HUDEP-2 (cell line): Measurements from ENCODE around the gene IQCF2.
"Not testable (repeated sequence)": the region's sequence is repeated elsewhere in the genome, so short reads cannot be mapped to it uniquely, and the experiment has no call there.

ENCODE experiments used
- DNase-seq, 76 experiments: peaks; one replicate each; lab custom pipeline; 2025; ENCODE audit not compliant: unreplicated experiment in 76 of 76; lab: John Stamatoyannopoulos, UW

The IQCF2 gene

DNA sequence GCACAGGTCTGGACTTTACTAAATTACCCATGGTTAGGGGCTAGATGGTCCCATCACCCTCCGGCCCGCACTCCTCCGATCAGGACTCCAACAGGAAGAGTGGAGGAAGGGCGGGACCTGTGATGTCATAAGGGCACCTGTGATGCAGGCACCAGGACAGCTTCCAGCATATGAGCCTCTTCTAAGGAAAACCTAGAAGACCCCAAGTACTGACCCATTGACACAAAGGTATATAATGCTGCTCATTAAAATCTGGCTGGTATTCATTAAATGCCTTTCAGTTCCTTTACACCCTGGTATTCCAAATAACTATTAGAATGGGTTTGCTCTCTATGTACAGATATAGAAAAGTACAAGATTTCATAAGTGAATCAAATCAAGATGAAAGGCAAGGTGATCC, 14.1 kb downstream of the IQCF2 start, which contains the start of gene IQCF5:
Gene IQCF5, minus strand, starts transcription at position 101 of the 400 bp plus-strand sequence. Its CDS starts 70 bp downstream, at position 31.
- DNase-seq: no peak

DNA sequence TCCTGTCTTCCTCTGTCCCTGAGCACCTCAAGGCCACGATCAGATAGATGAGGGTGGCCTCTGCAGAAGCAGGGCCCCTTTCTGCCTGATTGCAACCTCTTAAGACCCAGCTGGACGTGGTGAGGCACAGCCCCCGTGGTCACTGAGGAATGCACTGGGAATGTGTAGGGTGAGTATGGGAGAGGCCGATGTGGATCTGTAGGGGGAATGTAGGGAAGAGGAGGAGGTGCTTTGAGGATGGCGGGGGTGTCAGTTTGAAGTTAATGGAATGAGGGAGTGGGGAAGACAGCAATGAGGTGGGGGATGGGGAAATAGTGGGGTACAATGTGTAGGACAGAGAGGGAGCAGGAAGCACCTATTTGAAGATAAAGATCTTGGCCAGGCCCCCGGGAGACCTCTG, 14.8 kb downstream of the IQCF2 start:
- DNase-seq: no peak

DNA sequence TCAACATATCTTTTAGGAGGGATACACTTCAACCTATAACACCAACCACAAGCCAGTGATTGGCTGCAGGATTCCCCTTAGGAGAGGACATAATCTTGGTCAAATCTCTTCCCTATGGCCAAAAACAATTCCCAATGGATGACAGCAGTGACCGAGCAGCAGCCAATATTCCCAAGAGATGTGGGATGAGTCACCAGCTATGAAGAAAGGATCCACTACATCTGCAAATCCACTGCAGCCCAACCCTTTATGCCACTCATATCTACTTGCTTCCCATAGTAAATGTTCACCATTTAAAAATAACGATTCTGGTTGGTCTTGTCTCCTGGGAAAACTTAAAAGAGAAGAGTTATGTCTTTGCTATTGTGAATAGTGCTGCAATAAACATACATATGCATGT, 18.5 kb downstream of the IQCF2 start:
- DNase-seq: no peak

DNA sequence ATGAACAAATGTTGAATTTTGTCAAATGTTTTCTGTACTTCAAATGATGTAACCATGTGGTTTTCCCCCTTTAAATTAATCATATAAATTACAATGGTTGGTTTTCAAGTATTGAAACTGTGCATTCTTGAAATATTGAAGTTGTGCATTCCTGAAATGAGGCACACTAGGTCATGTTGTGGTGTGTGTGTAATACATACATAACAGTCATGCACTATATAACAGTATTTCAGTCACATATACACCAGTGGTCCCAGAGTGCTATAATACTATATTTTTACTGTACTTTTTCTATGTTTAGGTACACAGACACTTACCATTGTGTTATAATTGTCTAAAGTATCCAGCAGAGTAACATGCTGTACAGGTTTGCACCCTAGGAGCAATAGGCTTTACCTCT, 25.0 kb downstream of the IQCF2 start:
- DNase-seq: no peak

DNA sequence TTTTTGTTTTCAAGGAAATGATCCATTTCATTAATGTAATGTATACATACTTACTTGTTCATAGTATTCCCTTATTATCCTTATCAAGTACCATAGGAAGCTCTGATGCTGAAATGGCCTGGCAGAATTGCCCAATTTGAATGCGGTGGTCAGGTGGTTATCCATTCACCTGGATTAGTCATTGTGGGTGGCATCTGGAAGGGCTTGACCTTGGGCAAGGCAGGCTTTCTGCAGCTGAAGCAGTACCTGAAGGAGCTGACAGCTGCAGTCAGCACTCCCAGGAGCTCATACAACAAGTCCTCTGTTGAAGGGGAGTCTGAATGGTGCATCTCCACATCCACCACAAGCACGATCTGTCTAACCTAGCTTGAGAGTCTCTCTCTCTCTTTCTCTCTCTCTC, 26.2 kb downstream of the IQCF2 start:
- no peak for DNase-seq

DNA sequence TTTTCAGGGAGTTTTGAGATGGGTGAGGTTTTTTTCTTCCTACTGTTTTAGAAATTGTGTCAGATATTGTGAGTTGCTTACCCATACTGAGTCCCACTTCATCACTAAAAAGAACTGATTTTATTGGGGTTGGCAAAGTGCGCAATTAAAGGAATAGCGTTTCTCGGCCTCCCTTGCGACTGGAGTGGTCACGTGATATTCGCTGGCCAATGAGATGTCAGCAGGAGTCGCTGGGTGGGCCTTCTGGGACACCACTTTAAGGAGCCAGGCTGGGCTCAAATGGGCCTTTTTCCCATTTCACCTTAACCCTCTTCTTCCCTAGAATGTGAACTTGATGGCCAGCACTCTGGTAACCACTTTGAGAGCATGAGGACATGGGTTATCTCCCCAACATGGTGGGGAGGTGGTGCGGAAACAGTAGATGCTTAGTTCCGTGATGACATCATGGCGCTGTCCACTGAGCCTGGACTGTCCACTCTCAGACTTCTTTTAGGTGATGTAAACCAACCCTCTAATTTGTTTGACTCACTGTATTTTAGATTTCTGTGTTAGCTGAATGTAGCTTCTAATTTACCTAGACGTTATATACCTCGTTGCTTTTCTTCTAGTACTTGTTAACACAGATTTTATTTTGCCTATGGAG, 27.2 kb downstream of the IQCF2 start:
- no peak for DNase-seq

DNA sequence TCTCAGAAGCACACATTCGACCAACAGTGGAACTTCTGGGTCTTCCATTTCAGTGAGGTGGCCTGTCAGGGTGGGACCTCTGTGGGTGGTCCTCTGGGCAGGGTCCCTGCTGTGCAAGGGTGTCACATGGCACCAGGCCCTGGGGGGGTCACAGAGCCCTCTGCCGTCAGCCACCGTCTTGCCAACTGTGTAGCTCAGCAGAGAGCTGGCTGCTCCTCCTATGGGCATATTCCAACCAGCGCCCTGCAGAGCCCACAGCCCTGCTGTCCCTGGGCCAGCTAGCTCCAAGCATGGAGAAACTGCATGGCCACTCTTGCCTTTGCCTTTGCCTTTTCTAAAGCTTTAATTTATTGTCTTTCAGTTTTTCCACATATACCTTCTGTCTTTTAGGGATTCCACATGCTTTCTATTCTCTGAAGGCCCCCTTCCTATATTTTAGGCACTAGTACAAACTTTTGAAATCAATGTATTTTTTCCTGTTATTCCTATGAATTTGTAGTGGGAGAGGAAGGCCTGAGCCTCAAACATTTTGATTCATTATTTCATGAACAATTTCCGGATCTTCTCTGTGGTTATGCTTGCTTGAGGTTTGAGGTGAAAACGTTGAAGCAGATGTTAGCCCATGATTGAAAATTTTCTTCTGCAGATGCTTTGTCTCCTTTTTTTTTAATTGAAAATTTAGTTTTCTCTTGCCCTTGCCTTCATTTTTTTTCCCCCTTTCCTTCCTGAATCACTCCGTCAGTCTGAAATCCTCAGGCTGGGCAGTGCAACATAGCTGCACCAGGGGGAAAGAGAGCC, 30.0 kb downstream of the IQCF2 start:
- DNase-seq: no peak

DNA sequence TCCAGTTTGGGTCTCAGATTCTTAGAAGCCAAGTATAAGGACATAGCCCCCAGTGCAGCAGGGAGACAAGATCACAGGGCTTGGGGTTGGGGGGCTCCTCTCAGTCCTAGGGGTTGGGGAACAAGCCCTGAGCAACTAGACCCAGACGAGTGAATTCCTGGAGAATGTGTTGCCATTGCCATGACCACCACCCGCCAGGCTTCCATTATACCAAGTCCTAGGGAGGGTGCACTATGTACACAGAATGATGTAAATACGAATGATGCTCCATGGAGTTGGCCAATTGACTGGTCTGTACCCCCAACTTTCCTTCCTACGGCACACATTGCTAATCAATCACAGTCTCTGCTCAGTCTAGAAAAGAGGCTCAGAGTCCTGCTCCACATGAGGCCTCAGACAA, 33.0 kb downstream of the IQCF2 start:
- DNase-seq: no peak

DNA sequence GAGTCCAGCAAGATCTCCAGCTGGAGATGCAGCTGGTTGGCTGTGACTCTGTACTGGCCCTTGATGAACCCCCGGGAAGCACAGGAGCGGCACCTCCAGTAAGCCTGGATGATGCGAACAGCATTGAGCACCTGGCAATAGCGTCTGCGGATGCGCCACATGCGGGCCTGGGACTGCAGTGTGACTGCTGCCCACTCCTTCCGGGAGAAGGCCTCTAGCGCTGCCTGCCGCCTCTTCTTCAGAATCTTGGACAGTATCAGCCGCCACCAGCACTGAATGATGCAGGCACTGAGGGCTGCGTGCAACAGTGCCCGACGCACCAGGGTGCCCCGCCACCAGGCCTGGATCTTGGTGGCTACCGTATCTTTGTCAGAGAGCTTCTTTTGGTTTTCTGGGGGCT, 33.5 kb downstream of the IQCF2 start:
- no peak for DNase-seq

DNA sequence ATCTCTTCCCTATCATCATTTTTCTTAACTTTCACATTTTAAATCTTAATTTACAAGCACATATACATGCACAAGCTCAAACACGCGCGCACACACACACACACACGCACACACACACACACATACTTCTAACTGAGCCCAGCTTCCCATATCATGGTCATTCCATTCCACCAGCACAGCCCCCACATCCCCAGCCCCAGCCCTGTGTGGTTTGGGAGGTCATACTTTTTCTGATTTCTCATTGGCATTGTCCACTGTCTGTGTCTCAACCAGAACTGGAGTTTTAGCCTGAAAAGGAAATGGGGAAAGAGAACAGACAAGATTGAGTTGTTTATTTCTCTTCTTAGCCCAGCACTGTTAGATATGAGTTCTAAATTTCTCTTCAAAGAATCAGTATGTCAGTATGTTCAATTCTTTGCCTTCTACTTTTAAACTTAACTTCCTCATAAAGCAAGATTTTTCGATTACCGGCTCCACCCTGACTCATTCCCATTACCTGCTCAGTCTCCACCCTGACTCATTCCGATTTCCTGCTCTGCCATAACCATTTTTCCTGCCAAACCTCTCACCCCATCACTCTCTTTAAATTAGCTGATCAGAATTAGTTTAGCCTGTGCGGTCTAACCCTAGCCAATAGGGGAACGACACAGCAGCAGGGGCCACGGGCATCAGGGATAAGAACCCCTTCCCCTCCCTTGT, 35.3 kb downstream of the IQCF2 start:
- DNase-seq: no peak

DNA sequence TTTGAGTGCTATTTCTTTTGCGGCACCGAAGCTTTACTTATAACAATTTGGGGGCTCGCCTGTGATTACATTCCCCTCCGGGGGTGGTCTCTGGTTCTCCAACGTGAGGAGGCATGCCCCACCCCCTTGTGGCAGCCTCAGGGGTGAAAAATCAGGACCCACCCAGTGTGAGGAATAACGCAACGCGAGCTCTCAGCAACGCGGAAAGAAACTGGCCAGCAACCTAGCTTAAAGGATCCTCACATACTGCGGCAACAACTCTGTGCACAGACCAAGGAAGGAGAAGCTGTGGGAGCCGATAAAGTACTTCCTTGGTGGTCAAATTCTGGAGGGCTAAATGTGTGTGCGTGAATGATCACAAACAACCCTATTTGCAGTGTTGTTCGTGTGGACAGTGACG, 36.0 kb downstream of the IQCF2 start:
- no peak for DNase-seq

DNA sequence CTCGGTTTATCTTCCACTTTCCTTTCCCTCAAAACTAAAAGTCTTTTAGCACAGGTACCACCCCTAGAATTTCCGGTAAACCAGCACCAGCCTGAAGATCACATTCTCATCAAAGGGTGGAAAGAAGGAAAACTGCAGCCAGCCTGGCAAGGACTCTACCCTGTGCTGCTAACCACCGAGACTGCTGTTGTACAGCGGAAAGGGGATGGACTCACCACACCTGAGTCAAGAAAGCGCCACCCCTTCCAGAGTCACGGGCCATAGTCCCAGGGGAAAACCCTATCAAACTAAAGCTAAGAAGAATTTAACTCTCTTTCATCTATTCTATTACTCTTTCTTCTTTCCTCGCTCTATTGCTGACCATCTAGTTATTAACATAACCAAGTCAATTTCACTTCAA, 38.6 kb downstream of the IQCF2 start:
- not testable (repeated sequence) for DNase-seq

DNA sequence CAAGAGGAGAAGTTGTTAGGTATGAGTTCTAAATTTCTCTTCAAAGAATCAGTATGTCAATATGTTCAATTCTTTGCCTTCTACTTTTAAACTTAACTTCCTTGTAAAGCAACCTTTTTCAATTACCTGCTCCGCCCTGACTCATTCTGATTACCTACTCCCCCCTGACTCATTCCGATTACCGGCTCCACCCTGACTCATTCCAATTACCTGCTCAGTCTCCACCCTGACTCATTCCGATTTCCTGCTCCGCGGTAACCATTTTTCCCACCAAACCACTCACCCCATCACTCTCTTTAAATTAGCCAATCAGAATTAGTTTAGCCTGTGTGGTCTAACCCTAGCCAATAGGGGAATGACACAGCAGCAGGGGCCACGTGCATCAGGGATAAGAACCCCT, 40.9 kb downstream of the IQCF2 start:
- DNase-seq: not testable (repeated sequence)

DNA sequence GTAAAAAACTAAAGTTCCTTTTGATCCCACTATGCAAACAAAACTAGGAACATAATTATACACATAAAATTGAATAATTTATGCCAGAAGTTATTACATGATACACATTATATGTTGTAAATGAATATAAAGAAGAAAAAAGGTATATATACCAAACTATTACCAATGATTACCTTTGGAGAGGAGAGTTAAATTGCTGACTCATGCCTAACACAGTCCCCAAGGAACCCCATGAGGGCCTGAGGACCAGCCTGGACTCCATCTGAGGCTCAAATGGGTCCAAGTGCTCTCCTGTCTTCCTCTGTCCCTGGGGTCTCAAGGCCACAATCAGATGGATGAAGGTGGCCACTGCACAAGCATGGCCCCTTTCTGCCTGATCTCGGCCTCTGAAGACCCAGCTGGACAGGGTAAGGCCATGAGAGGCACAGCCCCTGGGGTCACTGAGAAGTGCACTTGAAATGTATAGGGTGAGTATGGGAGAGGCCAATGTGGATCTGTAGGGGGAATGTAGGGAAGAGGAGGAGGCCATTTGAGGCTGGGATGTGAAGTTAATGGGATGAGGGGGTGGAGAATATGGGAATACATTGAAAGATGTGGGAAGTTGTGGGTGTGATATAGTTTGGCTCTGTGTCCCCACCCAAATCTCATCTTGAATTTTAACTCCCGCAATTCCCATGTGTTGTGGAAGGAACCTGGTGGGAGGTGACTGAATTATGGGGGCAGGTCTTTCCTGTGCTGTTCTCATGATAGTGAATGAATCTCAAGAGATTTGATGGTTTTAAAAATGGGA, 42.8 kb downstream of the IQCF2 start:
- DNase-seq: no peak

DNA sequence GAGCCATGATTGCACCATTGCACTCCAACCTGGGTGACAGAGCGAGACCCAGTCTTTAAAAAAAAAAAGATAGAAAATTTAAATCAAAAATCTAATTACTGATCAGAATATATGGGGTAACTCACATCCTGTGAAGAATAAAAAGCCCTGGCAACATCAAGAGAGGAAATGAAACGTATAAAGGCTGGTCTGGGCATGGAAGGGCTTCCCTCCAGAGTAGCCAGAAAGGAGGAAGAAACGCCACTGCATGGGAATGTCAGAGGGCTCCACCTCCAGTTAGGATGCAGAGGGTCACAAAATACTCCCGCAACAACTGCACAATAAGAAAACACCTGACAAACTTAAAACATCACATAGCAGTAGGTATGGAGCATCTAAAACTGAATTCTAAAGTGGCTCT, 46.6 kb downstream of the IQCF2 start:
- DNase-seq: no peak
